Kidney tubule cell (primary cell): ENCODE measurements around the gene LARP6.

ENCODE experiments used
- DNase-seq: peaks from one replicate; pipeline ENCODE4 v3.0.0-alpha.2; 2018; ENCODE audit warnings: low spot score

Gene LARP6

GRCh38 chr15:70794596-70795310, 59.2 kb downstream of the LARP6 start:
- peak; percentile 75 for DNase-seq

GRCh38 chr15:70793694-70794093, 60.3 kb downstream of the LARP6 start:
- DNase-seq = no peak

- peak; percentile 92 for DNase-seq
These were observed 61.8 kb downstream of the LARP6 start for GRCh38 chr15:70792171-70792573.

- DNase-seq = peak; percentile 44
These were observed 62.7 kb downstream of the LARP6 start for GRCh38 chr15:70791259-70791658.

GRCh38 chr15:70789213-70789612, 64.7 kb downstream of the LARP6 start:
- no peak for DNase-seq

- DNase-seq = peak; percentile 78
These were observed 65.6 kb downstream of the LARP6 start for GRCh38 chr15:70788114-70789049.

GRCh38 chr15:70786996-70787395, 67.0 kb downstream of the LARP6 start:
- no peak for DNase-seq

- DNase-seq = peak; percentile 86
These were observed 70.3 kb downstream of the LARP6 start for GRCh38 chr15:70783610-70784022.

- DNase-seq = peak; percentile 59
These were observed 70.9 kb downstream of the LARP6 start for GRCh38 chr15:70783041-70783440.

- DNase-seq = peak; percentile 85
These were observed 72.7 kb downstream of the LARP6 start for GRCh38 chr15:70781236-70781635.
